HG02973 (cell line): ENCODE data around the gene ECHDC3.
A peak's percentile ranks its signal among the peaks of the same experiment; 100 is the strongest.
"Not testable (repeated sequence)": the region's sequence is repeated elsewhere in the genome, so short reads cannot be mapped to it uniquely, and the experiment has no call there.

Experiments
- ATAC-seq: cut with Tn5 transposase; IDR thresholded peaks from one replicate; pipeline ENCODE4 v1.9.1; 2021; ENCODE audit warnings: moderate library complexity; ENCODE audit not compliant: unreplicated experiment

Gene ECHDC3

DNA sequence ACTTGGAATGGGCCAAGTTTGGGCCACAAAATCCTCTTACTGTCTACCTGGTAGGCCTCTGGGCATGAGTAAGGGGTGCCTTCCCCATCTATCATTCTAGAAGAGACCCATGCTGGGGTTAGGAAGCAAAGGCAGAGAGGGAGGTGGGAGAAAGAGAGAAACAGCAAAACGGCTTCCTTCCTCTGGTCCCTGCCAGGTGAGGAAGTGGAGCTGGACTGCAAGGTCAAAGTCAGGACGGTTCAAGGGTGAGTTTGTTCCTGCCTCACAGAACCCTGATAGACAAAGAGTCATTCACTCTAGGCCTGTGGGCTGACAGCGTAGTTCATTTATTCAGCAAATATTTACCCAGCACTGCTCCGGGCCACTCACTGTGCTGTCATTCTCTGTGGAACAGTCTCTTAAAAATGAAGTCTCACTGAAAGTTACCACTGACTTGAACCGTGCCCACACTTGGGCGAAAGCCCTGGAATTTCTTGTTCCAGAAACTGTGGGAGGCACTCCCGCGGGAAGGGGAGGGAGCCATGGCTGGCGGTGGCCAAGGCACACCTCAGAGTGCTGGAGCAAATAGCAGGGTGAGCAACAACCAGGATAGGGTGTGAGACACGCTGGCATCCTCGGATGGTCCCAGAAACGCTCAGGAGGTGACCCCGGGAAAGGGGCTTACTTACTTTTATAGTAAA lies 26.2 kb upstream of the ECHDC3 start:
- ATAC-seq, result no peak

DNA sequence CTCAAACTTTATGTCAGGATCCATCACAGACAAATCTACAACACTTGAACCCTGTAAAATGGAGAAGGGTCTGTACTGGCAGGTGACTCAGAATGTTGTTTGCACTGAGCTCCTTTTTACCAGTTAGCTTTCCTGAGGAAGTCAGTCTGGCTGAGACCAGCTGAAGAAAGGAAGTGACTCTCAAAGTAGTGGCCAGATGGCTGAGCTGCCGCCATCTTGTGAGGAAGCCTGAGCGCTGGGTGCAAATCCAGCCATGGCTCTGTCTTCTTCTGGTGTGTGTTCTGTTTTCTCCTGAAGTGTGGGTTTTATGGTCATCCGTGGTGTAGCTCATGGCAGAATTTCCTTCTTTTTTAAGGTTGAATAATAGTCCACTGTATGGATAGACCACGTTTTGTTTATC lies 25.5 kb upstream of the ECHDC3 start:
- no peak for ATAC-seq

DNA sequence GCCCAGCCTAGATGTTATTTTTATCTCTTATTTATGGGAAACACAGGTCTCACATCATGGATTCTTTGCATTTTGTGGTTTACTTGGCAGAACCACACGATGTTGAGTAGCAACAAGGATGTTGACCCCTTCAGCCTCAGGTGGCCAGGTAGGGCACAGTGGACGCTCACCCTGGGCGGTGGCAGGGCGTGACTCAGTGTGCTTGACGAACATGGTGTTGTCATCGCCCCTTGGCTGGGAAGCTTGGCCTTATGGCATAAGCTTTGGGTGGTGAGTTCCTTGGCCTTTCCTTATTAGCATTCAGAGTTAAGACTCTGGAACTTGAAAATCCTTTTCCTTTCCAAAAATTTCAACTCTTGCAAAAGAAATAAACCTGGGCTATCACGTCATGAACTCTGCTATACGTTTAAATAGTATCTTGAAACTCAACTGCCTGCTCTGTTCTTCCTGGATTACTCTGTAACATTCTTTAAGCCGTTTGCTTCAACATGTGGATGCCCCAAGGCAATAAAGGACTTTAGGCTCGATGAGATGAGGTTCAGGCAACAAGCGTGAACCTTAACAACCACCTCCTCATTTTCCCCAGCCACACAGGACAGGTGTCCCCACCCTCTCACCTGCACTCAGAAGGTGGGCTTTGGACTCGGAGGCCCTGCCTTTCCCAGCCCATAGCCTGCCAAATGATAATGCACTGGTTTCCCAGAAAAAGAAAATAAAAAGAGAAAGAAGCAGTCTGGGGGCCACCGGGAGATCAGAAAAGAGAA lies 22.5 kb upstream of the ECHDC3 start:
- ATAC-seq, result no peak

DNA sequence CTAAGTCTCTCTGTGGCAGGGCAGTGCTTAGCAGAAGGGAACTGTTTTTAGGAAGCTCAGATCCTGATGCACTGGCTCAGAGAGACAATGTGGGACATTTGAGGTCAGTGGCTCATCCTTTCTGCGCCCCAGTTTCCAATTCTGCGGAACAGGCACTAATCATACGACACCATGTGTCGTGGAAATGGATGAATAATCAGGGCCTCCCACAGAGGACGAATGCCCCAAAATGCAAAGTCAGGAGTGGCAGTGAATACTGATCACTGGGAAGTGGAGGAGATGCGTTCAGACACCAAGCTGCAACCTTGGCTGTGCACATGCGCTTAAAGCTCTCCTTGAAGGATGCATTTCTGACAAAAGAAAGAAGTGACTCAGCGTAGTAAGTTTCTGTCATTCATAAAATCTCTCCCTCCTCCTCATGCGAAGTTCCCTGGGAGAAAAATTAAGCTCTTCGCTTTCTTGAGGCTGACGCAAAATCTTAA lies 21.9 kb upstream of the ECHDC3 start:
- no peak for ATAC-seq

DNA sequence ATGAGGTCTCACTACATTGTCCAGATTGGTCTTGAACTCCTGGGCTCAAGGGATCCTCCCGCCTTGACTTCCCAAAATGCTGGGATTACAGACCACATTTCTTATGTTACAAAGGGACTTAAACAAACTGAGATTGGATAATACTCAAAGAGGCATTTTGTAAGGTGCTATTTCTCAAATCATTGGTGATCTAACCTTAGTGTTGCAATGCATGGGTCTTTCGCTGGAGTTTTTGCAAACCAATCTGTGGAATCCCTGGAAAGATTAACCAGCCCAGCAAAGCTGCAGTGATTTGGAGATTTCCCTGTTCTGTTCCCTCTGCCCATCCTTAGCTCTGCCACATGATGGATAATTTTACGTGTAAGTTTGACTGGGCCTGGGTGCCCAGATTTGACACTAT lies 20.4 kb upstream of the ECHDC3 start:
- ATAC-seq, result no peak

DNA sequence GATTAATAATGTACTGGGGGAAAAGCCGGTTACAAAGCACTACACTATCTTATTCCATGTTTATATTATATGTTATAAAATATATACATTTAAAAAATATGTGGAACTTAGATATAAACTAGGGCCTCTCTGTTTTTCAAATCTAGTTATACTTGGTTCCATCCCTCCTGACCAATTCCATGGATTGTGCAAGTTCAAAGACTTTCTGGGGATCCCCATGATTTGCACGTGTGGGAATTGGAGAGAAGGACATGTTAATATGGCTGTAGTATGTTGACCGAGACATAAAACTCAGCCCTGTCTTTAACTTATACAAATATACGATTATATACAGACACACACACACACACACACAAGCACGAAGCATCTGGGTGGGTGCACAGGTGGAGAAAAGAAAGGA lies 18.8 kb upstream of the ECHDC3 start:
- no peak for ATAC-seq

DNA sequence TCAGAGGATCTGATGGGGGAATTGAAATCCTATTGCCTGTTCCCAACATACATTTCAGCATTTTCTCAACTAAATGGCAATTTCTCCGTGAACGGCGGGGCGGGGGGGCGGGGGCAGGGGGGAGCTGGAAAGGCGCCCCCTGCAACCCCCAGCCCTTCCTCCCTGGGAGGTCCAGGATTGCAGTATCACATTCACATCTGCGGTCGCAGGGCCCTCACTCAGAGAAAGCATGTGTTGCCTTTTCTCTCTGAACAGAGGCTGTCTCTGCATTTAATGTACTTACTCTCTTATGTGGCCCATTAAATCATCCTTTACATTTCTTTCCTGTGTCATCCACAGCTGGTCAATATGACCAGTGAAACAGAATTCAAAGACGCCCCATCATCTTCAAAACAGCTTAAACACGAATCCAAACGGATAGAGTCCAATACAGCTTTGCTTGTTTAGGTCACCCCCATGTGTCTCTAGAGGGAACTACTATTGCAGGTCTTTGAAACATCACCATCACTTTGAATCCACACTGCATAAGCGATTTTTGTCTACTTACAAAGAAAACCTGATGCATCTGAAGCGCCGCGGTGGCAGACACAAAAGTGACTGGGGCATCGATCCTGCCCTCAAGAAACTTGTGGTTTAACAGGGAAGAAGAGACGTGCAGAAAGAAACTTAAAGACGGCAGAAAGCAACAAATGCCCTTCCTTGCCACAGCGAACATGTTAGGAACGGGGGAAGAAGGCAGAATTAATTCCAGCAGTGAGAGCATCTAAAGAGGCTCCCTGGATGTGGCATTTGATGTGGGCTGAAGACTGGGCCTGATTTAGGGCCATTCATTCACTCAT lies 17.0 kb upstream of the ECHDC3 start:
- ATAC-seq, result peak; percentile 73

DNA sequence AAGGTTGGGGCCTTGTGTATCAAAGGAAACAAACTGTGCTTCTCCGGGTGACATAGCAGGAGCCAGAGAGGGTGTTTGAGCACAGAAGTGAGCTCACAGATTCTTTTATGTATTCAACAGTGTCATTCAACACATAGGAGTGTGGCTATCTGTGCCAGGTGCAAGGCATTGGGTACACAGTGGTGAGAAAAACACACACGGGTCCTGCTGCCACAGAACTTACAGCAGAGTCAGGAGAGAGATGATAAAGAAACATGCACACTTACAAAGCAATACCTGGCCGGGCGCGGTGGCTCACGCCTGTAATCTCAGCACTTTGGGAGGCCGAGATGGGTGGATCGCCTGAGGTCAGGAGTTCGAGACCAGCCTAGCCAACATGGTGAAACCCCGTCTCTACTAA lies 16.3 kb upstream of the ECHDC3 start:
- ATAC-seq, result no peak

DNA sequence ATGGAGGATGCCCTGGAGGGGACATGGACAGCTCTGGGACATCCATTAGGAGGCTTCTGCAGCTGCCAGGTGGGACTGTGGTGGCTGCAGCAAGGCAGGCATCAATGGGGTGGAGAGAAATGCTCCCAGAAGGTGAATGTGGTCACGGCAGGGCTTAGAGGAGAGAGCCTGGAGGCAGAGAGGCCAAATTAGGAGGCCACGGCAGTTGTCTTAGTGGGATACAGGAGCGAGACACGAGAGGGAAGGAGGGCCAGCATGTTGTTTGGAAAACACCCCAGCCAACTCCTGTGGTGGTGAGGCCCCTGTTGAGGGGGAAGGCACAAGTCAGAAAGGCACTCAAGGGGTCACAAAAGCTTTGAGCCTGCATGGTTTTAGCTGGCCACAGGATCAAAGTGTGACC lies 14.6 kb upstream of the ECHDC3 start:
- ATAC-seq, result no peak

DNA sequence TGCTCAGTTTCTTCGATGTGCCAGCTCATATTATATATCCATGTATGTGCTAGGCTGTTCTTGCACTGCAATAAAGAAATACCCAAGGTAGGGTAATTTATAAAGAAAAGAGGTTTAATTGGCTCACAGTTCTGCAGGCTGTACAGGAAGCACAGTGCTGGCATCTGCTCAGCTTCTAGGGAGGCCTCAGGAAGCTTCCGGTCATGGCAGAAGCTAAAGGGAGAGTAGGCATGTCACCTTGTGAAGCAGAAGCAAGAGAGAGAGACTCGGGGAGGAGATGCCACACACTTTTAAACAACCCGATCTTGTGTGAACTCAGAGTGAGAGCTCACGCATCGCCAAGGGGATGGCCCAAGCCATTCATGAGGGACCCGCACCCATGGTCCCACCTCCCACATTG lies 13.8 kb upstream of the ECHDC3 start:
- ATAC-seq, result no peak

DNA sequence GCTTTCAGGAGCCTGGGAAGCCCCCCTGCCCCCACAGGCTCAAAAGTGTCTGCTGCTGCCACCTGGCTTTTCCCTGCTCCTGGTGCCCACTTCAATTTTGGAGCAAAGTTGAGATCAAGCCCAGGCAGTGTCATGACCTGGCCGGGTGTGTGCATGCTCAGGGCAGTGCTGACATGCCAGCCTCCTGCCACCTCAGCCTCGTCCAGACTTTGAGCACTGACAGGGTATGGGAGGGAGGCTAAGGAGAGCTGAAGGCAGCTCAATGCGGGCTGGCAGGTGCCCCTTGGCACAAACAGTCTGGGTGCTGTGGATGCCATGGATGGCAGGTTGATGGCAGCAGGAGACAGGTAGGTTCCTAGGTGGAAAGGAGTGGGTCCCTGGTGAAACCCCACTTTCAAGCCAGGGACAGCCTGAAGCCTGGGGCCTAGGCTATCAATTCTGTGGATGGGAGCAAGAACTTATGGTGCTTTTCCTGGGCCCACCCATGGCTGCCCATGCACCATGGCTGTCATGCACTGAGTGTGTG lies 12.3 kb upstream of the ECHDC3 start:
- no peak for ATAC-seq

DNA sequence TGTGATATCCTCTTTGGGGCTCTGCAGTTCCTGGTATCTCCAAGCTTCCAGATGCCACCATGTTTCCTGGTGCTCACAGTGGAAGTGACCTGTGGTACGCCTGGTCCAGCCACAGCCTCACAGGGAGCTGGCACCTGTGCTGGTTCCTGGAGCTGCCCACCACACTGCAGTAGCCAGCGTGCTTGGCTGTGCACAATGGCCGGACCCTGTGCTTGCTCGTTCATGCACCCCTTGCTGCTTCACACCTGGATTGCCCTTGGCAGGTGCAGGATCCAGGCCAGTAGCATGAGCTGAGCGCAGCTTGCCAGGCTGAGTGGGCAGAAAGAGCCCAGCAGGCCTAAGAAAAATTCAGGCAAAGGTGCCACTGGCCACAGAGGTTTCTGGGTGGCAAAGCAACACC lies 11.4 kb upstream of the ECHDC3 start:
- ATAC-seq, result no peak

DNA sequence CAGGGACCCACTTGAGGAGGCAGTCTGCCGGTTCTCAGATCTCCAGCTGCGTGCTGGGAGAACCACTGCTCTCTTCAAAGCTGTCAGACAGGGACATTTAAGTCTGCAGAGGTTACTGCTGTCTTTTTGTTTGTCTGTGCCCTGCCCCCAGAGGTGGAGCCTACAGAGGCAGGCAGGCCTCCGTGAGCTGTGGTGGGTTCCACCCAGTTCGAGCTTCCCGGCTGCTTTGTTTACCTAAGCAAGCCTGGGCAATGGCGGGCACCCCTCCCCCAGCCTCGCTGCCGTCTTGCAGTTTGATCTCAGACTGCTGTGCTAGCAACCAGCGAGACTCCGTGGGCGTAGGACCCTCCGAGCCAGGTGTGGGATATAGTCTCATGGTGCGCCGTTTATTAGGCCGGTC lies 5.4 kb upstream of the ECHDC3 start:
- not testable (repeated sequence) for ATAC-seq

DNA sequence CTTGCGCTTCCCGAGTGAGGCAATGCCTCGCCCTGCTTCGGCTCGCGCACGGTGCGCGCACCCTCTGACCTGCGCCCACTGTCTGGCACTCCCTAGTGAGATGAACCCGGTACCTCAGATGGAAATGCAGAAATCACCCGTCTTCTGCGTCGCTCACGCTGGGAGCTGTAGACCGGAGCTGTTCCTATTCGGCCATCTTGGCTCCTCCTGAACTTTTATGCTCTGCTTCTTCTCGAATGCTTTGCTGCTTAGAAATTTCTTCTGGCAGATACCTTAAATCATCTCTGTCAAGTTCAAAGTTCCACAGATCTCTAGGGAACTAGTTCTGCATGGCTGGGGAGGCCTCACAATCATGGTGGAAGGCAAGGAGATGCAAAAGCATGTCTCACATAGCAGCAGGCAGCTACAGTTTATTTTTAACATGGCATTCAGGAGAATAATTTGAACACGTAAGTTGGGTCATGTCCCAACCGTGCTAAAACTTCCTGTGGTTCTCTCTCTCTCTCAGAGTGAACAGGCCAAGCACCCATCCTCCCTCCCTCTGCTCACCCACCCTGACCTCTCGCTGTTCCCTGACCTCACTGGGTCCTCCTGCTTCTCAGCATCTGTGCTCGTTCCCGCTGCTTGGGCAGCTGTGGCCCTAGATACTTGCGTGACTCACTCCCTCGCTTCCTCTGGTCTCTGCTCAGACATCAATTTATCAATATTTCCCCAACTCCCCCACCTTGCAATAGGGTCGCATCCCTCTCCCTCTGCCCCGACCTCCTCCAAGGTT lies 4.7 kb upstream of the ECHDC3 start:
- not testable (repeated sequence) for ATAC-seq

DNA sequence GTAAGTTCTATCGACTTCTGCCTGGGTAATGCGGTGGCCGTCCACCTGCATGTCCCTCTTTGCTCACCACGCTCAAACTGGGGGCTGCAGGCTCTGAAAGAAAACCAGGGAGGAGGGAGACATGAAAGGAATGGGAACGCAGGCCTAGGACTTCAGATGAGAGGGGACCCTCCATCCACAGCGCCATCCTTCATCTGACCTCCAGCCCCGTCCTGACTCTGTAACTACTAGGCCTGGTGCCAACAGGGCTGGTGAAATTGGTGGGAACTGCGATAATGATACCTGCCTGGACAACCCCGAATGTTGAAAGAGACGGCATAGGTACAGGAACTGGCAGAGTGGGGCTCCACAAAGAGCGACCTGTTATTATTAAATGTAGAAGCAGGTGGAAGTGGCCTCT lies 1.3 kb upstream of the ECHDC3 start:
- no peak for ATAC-seq

DNA sequence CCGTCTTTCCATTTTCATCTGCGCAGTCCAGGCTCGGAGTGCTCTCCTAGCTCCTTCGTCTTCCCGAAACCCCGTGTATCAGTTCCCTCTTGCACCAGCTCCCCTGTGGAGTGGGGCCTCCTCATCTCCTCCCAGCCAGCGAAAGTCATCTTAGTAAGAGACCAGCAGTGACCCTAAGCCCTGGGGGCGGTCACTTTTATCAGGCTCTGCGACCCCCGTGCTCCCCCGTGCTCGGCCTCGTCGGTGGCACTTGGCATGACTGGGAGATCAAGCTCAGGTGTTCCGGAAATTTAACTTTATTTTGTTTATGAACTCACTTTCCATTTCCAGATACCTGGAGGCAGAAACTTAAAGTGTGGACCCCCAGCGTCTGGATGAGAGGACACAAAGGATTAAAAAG lies 574 bp upstream of the ECHDC3 start:
- no peak for ATAC-seq

DNA sequence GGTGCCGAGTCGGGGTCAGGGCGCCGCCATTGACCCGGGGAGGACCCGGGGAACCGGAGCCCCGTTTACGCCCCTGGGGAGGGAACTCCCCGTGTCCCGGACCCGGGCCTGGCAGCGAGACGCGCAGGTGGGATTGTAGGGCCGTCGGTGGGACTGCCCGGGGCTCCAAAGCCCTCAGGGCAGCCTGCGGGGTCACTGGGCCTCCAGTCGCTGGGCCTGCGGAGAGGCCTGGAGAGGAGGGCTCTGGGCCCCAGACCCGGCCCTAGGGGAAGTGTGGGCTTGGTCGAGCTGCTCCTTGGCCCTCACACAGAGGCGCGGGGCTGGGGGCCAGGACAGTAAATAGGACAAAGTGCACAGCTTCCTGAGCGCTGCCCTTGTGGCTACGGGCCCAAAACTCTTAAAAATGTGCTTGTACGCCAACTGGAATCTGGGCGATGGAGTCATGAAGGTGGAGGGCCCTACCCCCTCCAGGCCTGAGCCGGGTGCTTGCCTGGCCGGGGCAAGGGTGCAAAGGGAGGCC lies 657 bp downstream of the ECHDC3 start:
- ATAC-seq, result no peak

DNA sequence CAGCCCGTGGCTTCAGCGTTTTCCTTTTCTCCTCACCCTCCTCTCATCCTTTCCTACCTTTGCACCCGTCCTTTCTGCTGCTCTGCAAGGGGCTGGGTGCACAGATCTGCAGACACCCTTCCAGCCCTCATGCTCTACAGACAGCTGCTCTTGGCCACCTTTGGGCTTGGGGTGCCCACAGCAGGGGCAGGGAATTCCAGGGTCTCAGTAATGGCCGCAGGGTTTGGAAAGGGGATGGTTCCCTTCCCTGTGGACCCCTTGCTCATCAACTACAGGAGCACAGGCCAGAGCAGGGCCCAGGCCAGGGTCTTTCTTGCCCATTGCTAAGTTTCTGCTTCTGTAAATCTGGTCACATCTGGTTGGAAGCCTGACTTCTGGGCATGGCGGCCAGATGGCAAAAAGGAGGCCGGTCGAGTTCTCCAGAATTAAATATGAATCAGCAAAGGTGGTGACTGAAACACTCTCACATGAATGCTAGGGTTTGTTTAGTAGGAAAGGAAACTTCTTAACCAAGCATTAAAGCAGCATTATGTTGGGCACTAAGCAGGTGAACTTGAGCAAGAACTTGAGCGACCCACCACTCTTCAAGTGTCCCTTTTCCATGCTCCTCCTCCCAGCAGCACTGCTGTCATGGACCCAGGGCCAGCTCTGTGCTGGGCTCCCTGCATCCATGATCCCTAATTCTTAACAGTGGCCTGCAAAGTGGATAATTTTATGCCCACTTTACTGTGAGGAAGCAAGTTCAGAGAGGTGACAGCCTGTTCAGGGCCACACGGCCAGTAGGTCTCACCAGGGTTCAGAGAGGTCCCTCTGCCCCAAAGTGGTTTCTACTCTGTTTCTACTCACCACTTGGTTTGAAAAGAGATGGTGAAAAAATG lies 1.5 kb downstream of the ECHDC3 start:
- ATAC-seq, result no peak

DNA sequence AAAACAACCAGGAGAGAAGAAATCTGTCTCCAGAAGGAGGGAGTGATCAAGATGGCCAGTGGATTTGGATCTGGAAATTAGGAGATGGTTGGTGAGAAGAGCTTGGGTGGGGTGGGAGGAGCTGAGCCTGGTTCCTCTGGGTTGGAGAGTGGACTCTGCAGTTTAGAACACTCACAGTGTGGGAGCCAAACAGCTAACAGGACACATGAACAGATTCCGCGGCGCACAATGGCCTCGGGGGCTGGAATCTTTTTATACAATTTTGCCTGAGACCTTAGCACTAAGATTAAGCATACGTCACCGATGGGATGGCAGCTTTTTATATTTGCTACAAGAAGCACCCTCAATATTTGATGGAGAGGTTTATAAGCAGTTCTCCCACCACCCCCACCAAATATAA lies 2.9 kb downstream of the ECHDC3 start:
- no peak for ATAC-seq
